ENCODE data around the gene SPAG17.

DNA sequence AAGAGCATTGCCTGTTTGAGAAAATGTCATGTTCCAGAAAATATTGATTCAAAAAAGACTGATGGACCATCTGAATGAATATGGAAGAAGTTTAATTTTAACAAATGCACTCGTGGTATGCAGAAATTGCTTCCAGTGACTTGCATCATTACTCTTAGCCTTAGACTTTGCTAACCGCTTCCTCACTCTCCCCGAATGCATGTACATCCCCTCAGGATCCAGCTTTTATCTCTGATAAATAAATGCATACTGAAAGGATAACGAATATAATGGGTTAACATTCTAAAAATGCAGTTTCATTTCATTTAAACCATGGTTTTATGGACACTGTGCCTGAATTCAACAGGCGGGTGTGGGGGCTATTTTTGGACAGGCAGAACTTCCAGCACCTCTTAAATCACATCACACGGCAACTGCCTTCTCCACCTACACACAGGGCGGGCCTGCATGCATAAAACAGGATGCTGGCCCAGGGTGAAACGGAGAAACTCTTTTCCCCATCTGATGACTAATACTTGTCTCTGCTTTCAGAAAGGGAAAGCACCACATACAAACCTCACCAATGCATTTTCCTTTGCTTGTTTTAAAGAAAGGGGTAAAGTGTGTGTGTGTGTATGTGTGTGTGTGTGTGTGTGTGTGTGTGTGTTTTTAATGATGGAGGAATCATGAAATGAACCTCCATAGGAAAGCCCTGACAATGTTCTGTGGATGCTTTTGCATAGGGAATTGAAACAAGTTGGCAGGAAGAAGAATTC lies 48.7 kb downstream of the SPAG17 start:
- TF ChIP-seq, protein P1, sequence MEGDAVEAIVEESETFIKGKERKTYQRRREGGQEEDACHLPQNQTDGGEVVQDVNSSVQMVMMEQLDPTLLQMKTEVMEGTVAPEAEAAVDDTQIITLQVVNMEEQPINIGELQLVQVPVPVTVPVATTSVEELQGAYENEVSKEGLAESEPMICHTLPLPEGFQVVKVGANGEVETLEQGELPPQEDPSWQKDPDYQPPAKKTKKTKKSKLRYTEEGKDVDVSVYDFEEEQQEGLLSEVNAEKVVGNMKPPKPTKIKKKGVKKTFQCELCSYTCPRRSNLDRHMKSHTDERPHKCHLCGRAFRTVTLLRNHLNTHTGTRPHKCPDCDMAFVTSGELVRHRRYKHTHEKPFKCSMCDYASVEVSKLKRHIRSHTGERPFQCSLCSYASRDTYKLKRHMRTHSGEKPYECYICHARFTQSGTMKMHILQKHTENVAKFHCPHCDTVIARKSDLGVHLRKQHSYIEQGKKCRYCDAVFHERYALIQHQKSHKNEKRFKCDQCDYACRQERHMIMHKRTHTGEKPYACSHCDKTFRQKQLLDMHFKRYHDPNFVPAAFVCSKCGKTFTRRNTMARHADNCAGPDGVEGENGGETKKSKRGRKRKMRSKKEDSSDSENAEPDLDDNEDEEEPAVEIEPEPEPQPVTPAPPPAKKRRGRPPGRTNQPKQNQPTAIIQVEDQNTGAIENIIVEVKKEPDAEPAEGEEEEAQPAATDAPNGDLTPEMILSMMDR (IDR thresholded peaks at IDR 0.05; ENCODE audit: poor library complexity, severe bottlenecking), result no peak
- TF ChIP-seq RAD21 (conservative IDR thresholded peaks at IDR 0.05) (no peak), EP300 (conservative IDR thresholded peaks at IDR 0.05; ENCODE audit: poor library complexity, severe bottlenecking) (no peak), TAF1 (IDR thresholded peaks at IDR 0.05; ENCODE audit: low read depth) (no peak)

Measured in neural cell (in vitro differentiated cells).